ENCODE results near the gene TMEM151A. TPM values are rescaled to one million over a fixed set of nuclear protein-coding genes. Genes with fewer than 3 reads are reported as not detected.

Gene TMEM151A
- total RNA-seq, 1 donor from 2014 or later = not detected

GRCh38 chr11:66330931-66331330, 39.2 kb downstream of the TMEM151A start:
- Histone ChIP-seq H3K9me3 (no peaks in the 10 kb centered on the region), H3K36me3 (peaks cover 18% of the 10 kb centered on the region), H3K27ac (no peak overlapping the region), H3K27me3 (ENCODE audit: low read depth) (no peaks in the 10 kb centered on the region), H3K4me1 (peaks cover 41% of the 10 kb centered on the region), H3K4me3 (no peak overlapping the region)
- peak; percentile 36 for DNase-seq
- intact Hi-C loops (cut with DNase I) = no loop called here
- TF ChIP-seq CTCF (IDR thresholded peaks at IDR 0.05) = no peak
- no peak for ATAC-seq

- peak; percentile 30 for DNase-seq
- ATAC-seq = no peak
- no peak for TF ChIP-seq CTCF (IDR thresholded peaks at IDR 0.05)
- Histone ChIP-seq H3K27ac (no peak overlapping the region), H3K4me1 (peaks cover 43% of the 10 kb centered on the region), H3K27me3 (ENCODE audit: low read depth) (no peaks in the 10 kb centered on the region), H3K36me3 (peaks cover 18% of the 10 kb centered on the region), H3K9me3 (no peaks in the 10 kb centered on the region), H3K4me3 (no peak overlapping the region)
- intact Hi-C loops (cut with DNase I) = no loop called here
These were observed 40.1 kb downstream of the TMEM151A start for GRCh38 chr11:66331542-66332370.

GRCh38 chr11:66332371-66333219, 40.9 kb downstream of the TMEM151A start:
- no peak overlapping the region for H3K27ac ChIP-seq
- no peak for ATAC-seq
- DNase-seq = peak; percentile 17
- peaks cover 43% of the 10 kb centered on the region for H3K4me1 ChIP-seq
- no peaks in the 10 kb centered on the region for H3K9me3 ChIP-seq
- TF ChIP-seq CTCF (IDR thresholded peaks at IDR 0.05) = no peak
- intact Hi-C loops (cut with DNase I) = no loop called here
- no peak overlapping the region for H3K4me3 ChIP-seq
- H3K36me3 ChIP-seq = peaks cover 25% of the 10 kb centered on the region
- no peaks in the 10 kb centered on the region for H3K27me3 ChIP-seq (ENCODE audit: low read depth)

- ATAC-seq = no peak
- Histone ChIP-seq H3K27me3 (ENCODE audit: low read depth) (no peaks in the 10 kb centered on the region), H3K9me3 (no peaks in the 10 kb centered on the region), H3K36me3 (peaks cover 32% of the 10 kb centered on the region), H3K27ac (no peak overlapping the region), H3K4me1 (peaks cover 36% of the 10 kb centered on the region), H3K4me3 (no peak overlapping the region)
- DNase-seq = peak; percentile 30
- TF ChIP-seq CTCF (IDR thresholded peaks at IDR 0.05) = no peak
- intact Hi-C loops (cut with DNase I) = no loop called here
These were observed 41.7 kb downstream of the TMEM151A start for GRCh38 chr11:66333220-66333877.

GRCh38 chr11:66333896-66334604, 42.4 kb downstream of the TMEM151A start:
- DNase-seq (peak; percentile 46), ATAC-seq (no peak)
- H3K36me3 ChIP-seq = peaks cover 39% of the 10 kb centered on the region
- intact Hi-C loops (cut with DNase I) = no loop called here
- no peak overlapping the region for H3K4me3 ChIP-seq
- peaks cover 29% of the 10 kb centered on the region for H3K4me1 ChIP-seq
- H3K27ac ChIP-seq = no peak overlapping the region
- no peaks in the 10 kb centered on the region for H3K9me3 ChIP-seq
- no peak for TF ChIP-seq CTCF (IDR thresholded peaks at IDR 0.05)
- no peaks in the 10 kb centered on the region for H3K27me3 ChIP-seq (ENCODE audit: low read depth)

Measured in lower lobe of right lung (tissue), 2 donors.